ENCODE measurements around the gene FYN. TPM values are rescaled to one million over a fixed set of nuclear protein-coding genes. Genes with fewer than 3 reads are reported as not detected.

FYN gene
- polyA plus RNA-seq, 2 of the 4 experiments (the other 2 are of a cell fraction) = 3.5 to 3.7 TPM

DNA sequence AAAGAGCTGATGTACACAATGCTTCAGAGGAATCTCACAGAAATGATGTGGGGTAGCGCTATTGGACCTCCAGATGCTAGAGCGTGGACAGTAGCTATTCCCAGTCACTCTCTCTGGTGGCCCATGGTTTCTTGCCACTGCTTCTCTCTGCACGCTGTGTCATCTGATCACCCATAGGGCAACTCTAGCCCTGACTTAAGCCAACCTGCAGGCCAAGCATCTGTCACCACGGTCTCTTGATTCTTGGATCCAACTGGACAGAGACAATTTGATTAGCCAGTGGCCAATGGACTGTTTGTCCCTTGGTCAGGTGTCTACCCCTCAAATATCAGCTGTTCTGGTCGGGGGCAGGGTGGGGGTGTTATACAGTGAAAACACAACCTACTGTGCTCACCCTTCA, 225.2 kb downstream of the FYN start:
- Histone ChIP-seq H3K9me3 (no peaks in the 10 kb centered on the region), H3K4me3 (no peak overlapping the region), H3K27ac (no peak overlapping the region), H3K4me1 (0 out of 3 replicates have a peak, but pooled peaks cover 2% of the 10 kb centered on the region), H3K4me2 (no peak overlapping the region)
- FAIRE-seq = no peak
- 91% methylated on average over 4 of the region's 5 CpGs for WGBS (ENCODE audit: missing lambda C conversion rate)
- ChIA-PET POLR2A (no interaction called here), CTCF (interaction anchor here (1.2 kb wide), 1 partner anchor 169 kb away, joined by 3 read pairs; no protein-coding TSS in a partner anchor)
- no peak for DNase-seq (ENCODE audit: low read depth in 1 of 2, low spot score in 1 of 2)
- TF ChIP-seq HDAC2 (IDR thresholded peaks at IDR 0.05) (no peak), PHF8 (IDR thresholded peaks at IDR 0.05; ENCODE audit: borderline replicate concordance, low read depth) (no peak), HOXA7 (CRISPR knock-in tag; IDR thresholded peaks at IDR 0.05) (no peak), MAZ (IDR thresholded peaks at IDR 0.05; ENCODE audit: borderline replicate concordance, low read depth, low read length) (no peak), KDM5A (IDR thresholded peaks at IDR 0.05) (no peak), SMC3 (IDR thresholded peaks at IDR 0.05) (no peak), ESRRA (IDR thresholded peaks at IDR 0.05; ENCODE audit: borderline replicate concordance, low read length) (no peak), EHF (CRISPR knock-in tag; IDR thresholded peaks at IDR 0.05) (no peak), CTCF (IDR thresholded peaks at IDR 0.05) (no peak), HOXB13 (CRISPR knock-in tag; IDR thresholded peaks at IDR 0.05; ENCODE audit: low read depth) (no peak)
- TF ChIP-seq, protein P1, sequence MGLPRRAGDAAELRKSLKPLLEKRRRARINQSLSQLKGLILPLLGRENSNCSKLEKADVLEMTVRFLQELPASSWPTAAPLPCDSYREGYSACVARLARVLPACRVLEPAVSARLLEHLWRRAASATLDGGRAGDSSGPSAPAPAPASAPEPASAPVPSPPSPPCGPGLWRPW (IDR thresholded peaks at IDR 0.05) = no peak
- TF ChIP-seq, protein P2, sequence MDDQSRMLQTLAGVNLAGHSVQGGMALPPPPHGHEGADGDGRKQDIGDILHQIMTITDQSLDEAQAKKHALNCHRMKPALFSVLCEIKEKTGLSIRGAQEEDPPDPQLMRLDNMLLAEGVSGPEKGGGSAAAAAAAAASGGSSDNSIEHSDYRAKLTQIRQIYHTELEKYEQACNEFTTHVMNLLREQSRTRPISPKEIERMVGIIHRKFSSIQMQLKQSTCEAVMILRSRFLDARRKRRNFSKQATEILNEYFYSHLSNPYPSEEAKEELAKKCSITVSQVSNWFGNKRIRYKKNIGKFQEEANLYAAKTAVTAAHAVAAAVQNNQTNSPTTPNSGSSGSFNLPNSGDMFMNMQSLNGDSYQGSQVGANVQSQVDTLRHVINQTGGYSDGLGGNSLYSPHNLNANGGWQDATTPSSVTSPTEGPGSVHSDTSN (IDR thresholded peaks at IDR 0.05) = no peak
- no peak for ATAC-seq

DNA sequence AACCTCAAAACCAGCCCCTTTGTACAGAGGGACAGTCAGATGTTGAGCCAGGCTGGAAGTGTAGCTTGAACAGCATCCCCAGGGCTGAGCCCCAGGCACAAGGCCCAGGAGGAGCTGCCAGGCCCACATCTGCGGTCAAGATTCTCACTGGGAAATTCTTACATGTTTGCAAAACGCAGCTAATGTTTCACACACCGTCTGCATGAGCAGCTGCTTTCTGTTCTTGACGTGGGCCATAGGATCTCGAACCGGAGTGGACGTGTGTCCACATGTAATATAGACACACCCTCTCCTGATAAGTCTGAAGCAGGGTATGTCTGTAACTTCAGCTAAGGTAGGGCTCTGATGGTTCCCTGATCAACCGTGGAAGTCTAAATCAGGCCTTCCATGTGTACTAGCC, 226.3 kb downstream of the FYN start:
- FAIRE-seq (no peak), DNase-seq (ENCODE audit: low read depth in 1 of 2, low spot score in 1 of 2) (no peak), ATAC-seq (no peak)
- no peak overlapping the region for H3K4me3 ChIP-seq
- H3K27ac ChIP-seq = no peak overlapping the region
- TF ChIP-seq CBX8 (IDR thresholded peaks at IDR 0.05) (no peak), BCL3 (IDR thresholded peaks at IDR 0.05) (no peak), NFE2L2 (conservative IDR thresholded peaks at IDR 0.05; ENCODE audit: low read length) (no peak), PHF8 (IDR thresholded peaks at IDR 0.05; ENCODE audit: borderline replicate concordance, low read depth) (no peak), NR3C1 (IDR thresholded peaks at IDR 0.05) (no peak)
- TF ChIP-seq, protein P3, sequence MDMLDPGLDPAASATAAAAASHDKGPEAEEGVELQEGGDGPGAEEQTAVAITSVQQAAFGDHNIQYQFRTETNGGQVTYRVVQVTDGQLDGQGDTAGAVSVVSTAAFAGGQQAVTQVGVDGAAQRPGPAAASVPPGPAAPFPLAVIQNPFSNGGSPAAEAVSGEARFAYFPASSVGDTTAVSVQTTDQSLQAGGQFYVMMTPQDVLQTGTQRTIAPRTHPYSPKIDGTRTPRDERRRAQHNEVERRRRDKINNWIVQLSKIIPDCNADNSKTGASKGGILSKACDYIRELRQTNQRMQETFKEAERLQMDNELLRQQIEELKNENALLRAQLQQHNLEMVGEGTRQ (IDR thresholded peaks at IDR 0.05) = no peak
- TF ChIP-seq, protein P4, sequence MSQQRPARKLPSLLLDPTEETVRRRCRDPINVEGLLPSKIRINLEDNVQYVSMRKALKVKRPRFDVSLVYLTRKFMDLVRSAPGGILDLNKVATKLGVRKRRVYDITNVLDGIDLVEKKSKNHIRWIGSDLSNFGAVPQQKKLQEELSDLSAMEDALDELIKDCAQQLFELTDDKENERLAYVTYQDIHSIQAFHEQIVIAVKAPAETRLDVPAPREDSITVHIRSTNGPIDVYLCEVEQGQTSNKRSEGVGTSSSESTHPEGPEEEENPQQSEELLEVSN (IDR thresholded peaks at IDR 0.05; ENCODE audit: borderline replicate concordance, low read depth) = no peak
- no peak overlapping the region for H3K4me2 ChIP-seq
- H3K9me3 ChIP-seq = no peaks in the 10 kb centered on the region
- H3K4me1 ChIP-seq = no peaks in the 10 kb centered on the region
- WGBS (ENCODE audit: missing lambda C conversion rate) = 83% methylated on average over 7 of the region's 8 CpGs
- ChIA-PET POLR2A (no interaction called here), CTCF (interaction anchor here (1.2 kb wide), 2 partner anchors 63 to 168 kb away, joined by 3 to 4 read pairs; no protein-coding TSS in a partner anchor)

- DNase-seq (ENCODE audit: low read depth in 1 of 2, low spot score in 1 of 2) = no peak
- WGBS (ENCODE audit: missing lambda C conversion rate) = 38% methylated on average over 2 of the region's 2 CpGs
- no peak for ATAC-seq
- ChIA-PET CTCF (interaction anchor here (1.0 to 1.2 kb wide), 2 partner anchors 46 to 64 kb away, joined by 3 to 4 read pairs; no protein-coding TSS in a partner anchor), POLR2A (no interaction called here)
- Histone ChIP-seq H3K4me3 (no peak overlapping the region), H3K27ac (no peak overlapping the region), H3K4me2 (no peak overlapping the region), H3K4me1 (no peaks in the 10 kb centered on the region), H3K9me3 (no peaks in the 10 kb centered on the region)
- TF ChIP-seq, protein P1 (IDR thresholded peaks at IDR 0.05) = no peak
- no peak for TF ChIP-seq BCL3 (IDR thresholded peaks at IDR 0.05)
- no peak for TF ChIP-seq CBX8 (IDR thresholded peaks at IDR 0.05)
- no peak for FAIRE-seq
These were observed 227.2 kb downstream of the FYN start for GRCh38 chr6:111646034-111646433.
